Measurements from ENCODE around the gene CLPTM1L.

- TF ChIP-seq POLR2A (IDR thresholded peaks at IDR 0.05; ENCODE audit: low read depth, low read length) (no peak), POLR2AphosphoS5 (IDR thresholded peaks at IDR 0.05; ENCODE audit: low read depth, low read length) (no peak)
Observed at GRCh38 chr5:1357946-1358725, 13.2 kb upstream of the CLPTM1L start.
